GM18502 (cell line): ENCODE measurements around the gene CATSPER3.

Experiments used
- ATAC-seq: cut with Tn5 transposase; IDR thresholded peaks from one replicate; pipeline ENCODE4 v1.9.1; 2021; ENCODE audit warnings: mild to moderate bottlenecking; ENCODE audit not compliant: unreplicated experiment, poor library complexity

CATSPER3 gene

DNA sequence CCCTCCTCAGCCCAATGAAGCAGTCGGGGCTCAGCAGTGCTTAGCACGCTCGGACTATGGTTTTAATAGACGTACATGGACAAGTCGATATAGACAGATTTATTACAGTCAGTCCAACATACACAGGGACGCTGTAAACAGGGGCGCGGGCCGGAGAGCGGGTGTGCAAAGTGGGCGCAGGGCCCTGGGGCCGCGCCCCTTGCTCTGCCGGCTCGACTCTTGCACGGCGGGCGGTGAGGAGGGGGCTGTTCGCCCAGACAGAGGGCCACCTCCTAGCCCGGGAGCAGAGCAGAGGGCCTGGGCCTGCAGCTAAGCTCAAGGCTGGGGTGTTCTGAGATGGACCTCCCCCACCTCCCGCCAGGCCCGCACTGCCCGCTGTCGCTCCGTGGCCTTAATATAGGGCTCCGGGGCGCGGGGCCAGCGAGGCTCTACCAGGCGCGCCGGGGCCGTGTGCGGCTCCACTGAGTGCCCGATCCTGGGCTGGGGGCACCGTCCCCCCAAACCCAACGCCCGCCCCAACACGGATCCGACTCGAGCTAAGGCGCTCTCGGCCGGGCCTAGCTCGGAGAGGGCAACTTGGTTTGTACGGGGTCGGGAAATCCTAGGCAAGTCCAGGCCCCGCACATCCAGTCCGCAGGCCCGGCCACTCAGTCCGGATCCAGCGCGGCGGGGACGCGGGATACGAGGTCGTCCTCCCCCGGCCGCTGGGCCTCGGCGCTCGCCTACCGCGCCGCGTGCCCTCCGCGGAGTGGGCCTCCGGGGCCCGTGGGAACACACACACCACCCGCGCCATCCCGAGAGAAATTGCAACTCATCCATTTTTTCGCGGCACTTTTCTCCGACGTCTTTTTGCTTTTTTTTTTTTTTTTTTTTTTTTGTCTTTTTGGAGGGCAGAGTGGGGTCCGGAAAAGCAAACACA lies 60.2 kb downstream of the CATSPER3 start:
- no peak for ATAC-seq

DNA sequence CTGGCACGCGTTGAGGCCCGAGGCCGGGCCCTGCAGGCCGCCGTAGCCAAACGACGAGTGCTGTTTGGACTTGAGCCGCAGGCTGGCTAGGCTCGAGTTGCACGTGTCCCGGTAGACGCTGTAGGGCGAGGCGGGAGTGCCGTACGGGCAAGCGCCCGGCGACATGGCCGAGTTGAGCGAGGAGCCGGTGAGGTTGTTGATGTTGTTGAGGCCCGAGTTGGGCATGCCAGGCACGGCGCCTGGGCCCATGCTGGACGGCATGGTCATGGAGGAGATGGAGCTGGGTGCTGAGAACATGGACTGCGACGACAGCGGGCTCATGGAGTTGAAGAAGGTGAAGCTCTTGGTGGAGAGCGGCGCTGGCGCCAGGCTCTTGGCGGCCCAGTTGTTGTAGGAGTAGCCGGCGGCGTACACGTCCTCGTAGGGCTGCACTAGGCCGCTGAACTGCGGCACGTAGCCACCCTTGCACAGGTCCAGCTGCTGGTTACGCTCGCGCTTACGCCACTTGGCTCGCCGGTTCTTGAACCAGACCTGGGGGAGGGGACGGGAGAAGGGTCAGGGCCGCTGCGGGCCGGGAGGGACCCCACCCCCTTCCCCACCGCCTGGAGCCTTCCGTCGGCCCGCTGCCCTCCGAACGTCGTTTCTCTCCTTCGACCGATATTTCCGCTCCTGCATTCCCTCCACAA lies 61.2 kb downstream of the CATSPER3 start:
- no peak for ATAC-seq

- no peak for ATAC-seq
Observed at GRCh38 chr5:135029477-135030122, 61.9 kb downstream of the CATSPER3 start.

- no peak for ATAC-seq
Observed at GRCh38 chr5:135030123-135030955, 62.6 kb downstream of the CATSPER3 start.

DNA sequence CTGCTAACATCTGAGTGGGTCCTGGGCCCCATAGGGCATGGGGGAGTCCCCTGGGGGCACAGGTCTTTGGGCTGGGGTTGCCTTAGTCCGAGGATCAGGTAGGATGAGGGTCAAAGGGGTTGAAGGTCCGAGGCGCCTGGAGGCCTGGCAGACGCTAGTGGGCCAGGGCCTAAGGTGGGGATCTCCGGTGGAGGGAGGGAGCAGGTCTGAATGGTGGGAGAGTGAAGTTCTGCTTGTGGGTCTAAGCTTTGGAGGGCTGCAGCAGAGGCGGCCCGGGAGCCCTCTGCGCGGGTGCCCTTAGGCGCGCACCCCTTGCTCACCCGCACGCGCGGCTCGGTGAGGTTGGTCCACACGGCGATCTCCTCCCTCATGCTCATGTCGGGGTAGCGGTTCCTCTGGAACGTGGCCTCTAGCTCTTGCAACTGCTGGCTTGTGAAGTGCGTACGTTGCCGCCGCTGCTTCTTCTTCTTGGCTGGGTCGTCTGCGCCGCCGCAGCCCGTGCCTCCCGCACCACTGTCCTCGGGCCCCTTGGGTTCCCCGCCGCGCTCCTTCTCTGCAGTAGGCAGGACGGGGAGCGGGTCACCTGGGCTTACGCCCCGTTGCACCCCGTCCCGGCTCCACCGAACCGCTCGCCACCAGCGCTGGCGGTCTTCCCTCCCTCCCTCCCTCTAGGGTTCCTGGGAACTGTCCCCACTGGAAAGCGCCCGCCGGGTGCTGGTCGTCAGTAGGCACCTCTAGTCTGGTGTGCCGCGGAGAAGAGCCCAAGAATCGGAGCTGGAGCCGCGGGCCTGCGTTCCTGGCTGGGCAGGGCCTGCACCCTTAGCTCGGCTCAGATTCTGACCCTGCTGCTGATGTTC lies 63.5 kb downstream of the CATSPER3 start:
- ATAC-seq: no peak

DNA sequence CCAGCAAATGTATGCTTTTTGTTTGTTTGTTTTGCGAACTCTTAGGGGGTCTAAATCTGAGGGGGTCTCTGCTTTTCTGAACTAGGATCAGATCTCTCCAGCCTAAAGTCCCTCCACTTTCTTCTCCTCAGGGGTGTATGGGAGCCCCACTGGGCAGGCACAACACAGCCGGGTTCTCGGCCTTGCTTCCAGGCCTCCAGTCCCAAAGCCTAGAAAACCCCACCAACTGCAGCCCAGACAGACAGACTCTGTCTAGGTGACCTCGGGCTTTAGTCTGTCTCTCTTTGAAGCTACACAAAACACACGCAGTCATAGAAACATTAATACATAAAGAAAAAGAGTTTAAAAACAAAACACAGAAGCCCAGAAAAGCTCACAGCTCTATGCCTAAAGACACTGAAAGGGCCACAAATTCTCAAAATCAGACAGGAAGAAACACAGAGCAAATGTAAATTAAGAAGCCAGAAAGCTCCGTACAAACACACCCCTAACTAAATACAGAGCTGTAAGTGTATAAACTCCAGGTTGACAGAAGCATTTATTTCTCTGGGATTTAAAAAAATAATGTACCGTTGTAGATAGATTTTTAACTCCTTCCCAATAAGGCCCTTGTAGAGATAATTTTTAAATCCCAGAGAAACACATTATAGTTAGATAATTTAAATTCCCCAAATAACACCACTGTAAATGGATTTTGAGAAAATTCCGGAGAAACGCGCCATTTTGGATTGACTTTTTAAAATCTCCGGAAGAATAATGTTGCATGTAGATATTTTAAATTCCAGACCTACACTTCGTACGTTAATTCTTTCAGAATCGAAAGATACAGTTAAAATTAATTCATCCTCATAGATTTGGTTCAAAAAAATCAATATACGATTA lies 64.3 kb downstream of the CATSPER3 start:
- no peak for ATAC-seq

- ATAC-seq: no peak
Observed at GRCh38 chr5:135032695-135032998, 64.9 kb downstream of the CATSPER3 start.

GRCh38 chr5:135032999-135033861 lies 65.5 kb downstream of the CATSPER3 start:
- no peak for ATAC-seq

DNA sequence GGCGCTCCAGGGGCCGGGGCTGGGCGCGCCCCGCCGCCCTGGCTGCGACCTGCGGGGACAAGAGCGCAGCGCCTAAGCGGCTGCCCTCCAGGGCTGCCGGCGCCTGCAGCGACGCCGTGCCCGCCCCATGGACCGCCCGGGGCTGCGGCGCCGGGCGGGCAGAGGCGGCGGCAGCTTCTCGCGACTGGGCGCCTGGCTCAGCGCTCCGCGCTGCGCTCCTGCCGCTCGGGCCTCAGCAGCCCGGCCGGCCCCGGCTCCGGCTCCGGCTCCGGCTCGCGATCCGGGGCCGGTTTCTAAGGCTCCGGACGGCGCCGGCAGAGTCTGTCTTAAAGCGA lies 66.2 kb downstream of the CATSPER3 start, which contains the start of gene PITX1:
Gene PITX1 (minus strand): TSS at position 328 of the 335 bp plus-strand sequence. CDS start 347 bp downstream, outside the sequence.
- no peak for ATAC-seq

DNA sequence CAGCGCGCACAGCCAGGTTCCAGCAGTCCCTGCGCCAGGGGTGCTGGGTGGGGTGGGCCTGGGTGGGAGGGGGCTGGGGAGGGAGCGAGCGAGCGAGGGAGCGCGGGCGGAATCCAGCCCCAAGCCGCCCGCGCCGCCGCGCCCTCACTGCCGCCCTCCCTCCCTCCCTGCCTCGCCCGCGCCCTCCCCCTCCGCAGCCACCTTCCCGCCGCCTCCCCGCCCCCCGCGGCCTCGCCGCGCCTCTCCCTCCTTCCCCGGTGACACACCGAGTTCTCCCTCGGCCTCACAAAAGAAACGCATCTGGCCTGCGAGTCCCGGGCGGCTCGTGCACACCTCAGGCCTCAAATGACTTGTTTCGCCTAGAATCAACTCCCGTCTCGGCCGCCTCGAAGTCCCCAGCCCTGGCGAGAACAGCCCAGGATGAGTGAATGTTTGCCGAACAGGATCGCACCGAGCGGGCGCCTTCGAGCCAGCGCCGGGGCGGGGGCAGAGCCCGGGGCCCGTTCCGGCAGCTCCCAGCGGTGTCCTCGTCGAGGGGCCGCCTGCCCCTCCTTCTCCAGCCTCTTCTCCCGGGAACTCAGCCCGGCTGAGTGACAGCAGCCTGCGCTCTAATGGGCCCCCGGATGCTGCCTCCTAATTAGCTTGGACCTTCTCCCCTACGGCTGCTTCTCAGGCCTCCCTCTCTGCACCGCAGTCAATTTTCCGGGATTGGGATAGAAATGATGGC lies 66.7 kb downstream of the CATSPER3 start:
- no peak for ATAC-seq

DNA sequence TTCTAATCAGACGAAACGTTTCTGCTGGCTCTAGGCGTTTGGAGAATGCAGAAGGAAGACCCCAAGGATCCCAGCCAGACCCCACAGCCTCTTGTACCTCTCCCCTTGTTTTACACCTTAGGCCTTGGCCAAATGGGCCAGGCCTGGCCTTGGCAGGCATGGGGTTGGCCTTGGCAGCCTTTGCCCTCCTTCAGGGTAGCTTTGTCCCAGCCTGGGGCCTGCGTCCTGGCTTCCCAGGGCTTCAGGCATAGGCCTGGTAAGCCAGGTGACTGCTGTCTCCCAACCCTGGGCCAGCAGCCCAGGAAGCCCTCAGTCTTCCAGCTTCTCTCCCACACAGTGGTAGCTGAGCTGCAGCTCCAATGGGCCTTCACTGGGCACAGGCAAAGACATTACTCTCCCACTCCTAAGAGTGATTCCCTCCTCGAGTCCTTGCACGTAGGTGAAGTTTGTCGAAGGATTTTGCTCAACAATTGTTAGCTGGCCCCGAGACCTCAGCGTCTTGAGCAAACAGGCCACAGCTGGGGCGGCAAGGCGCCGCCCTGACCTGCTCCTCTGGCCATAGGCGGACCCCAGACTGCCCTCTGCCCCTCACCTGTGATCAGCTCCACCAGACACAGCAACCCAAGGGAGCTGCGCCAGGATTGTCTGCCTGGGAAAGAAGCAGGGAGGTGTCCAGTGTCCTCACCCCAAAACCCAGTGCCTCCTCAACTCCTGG lies 67.4 kb downstream of the CATSPER3 start:
- no peak for ATAC-seq

- ATAC-seq: no peak
Observed at GRCh38 chr5:135035678-135036030, 67.9 kb downstream of the CATSPER3 start.

DNA sequence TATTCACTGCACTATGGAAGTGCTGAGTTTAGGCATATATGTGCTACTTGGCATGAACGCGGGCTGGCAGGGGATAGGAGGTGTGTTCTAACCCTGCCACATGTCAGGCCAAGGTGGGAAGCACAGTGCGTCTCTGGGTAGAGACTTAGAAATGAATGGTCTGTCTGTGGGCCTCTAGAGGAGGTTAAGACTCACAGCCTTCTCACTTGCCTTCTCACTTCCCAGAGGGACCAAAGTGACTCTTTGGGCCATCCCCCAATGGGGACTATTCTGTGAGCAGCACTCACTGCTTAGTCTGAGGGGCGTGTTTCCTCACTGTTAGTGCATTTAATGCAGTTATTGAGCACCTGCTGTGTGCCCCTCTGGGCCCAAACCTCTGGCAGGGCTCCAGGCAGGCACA lies 68.7 kb downstream of the CATSPER3 start:
- no peak for ATAC-seq

GRCh38 chr5:135037519-135038204 lies 70.0 kb downstream of the CATSPER3 start:
- no peak for ATAC-seq

- ATAC-seq: no peak
Observed at GRCh38 chr5:135038205-135038812, 70.6 kb downstream of the CATSPER3 start.
